K562 (cell line): ENCODE results near the gene RTP5. TPM values are rescaled to one million over a fixed set of nuclear protein-coding genes. Genes with fewer than 3 reads are reported as not detected.
A peak's percentile ranks its signal among the peaks of the same experiment; 100 is the strongest.

ENCODE experiments used
- ATAC-seq: fragments of 200-7000 bp; cut with Tn5 transposase; 3 replicates; pipeline ENCODE4 v1.9.1; 2020; ENCODE audit warnings: moderate library complexity
- BruUV-seq: library from RNA; stranded (reverse); fragments of 400-500 nt; replicated peaks from 2 replicates; lab custom pipeline; 2021; lab: Mats Ljungman, UMichigan
- CTCF ChIA-PET: fragments of 300-600 bp; formaldehyde crosslinking; extraction: SDS; loops from one replicate; lab custom pipeline; 2021; ENCODE audit warnings: low intra/inter-chr PET ratio; lab: Yijun Ruan, JAX
- POLR2A ChIA-PET: fragments of 300-600, 350-650 bp; sonication (Branson Sonifier 250); formaldehyde crosslinking; extraction: SDS; loops from one replicate; lab custom pipeline; 2021; ENCODE audit warnings: antibody characterized with exemption, inconsistent platforms; lab: Yijun Ruan, JAX
- DNase-seq, 4 experiments: peaks; one replicate each; pipeline versions ENCODE4 v3.0.0 to v3.0.0-alpha.2; 2011 to 2018; ENCODE audit warnings: low spot score in 3 of 4, mixed read lengths in 3 of 4; ENCODE audit errors: extremely low read depth in 1 of 4
- FAIRE-seq: peaks from 2 replicates; lab custom pipeline; 2011; peaks lifted over from hg19 to GRCh38; lab: Jason Lieb, UNC
- H2AFZ ChIP-seq: 2 replicates; pipeline ENCODE4 v1.6.0; 2011; ENCODE audit warnings: low read depth, low read length, control low read depth, inconsistent platforms
- H3K27ac ChIP-seq: fragments of 200-600 bp; 3 replicates; pipeline ENCODE4 v1.8.0; 2011; ENCODE audit warnings: low read depth, mild to moderate bottlenecking, control low read depth, inconsistent platforms, low read length, moderate library complexity, mixed read lengths; ENCODE audit errors: extremely low read depth
- H3K27me3 ChIP-seq, 2 experiments: fragments of 300-600 bp in 1 of 2; 2 replicates in 1 of 2; 3 replicates in 1 of 2; pipeline versions ENCODE4 v1.6.0 to v1.8.0; 2011; ENCODE audit warnings: inconsistent platforms in 2 of 2, low read length in 2 of 2, mild to moderate bottlenecking in 1 of 2, mixed read lengths in 1 of 2, moderate library complexity in 1 of 2; ENCODE audit not compliant: control insufficient read depth in 2 of 2, insufficient read depth in 2 of 2
- H3K36me3 ChIP-seq: fragments of 300-600 bp; 3 replicates; pipeline ENCODE4 v1.8.0; 2011; ENCODE audit warnings: mild to moderate bottlenecking, low read length, inconsistent platforms; ENCODE audit not compliant: control insufficient read depth, insufficient read depth
- H3K4me1 ChIP-seq, 2 experiments: fragments of 200-600 bp in 1 of 2; replicated peaks in 1 of 2; 2 replicates in 1 of 2; 3 replicates in 1 of 2; pipeline versions ENCODE4 v1.5.1 to v1.8.0; 2011; ENCODE audit warnings: inconsistent platforms in 2 of 2, low read length in 2 of 2, mild to moderate bottlenecking in 1 of 2, mixed read lengths in 1 of 2, moderate library complexity in 1 of 2; ENCODE audit not compliant: control insufficient read depth in 2 of 2, insufficient read depth in 2 of 2
- H3K4me2 ChIP-seq: 2 replicates; pipeline ENCODE4 v1.6.1; 2011; ENCODE audit warnings: low read length, control low read depth, inconsistent platforms, mixed read lengths; ENCODE audit not compliant: insufficient read depth
- H3K4me3 ChIP-seq: fragments of 200-600 bp; sonication (generic), shearing (Covaris generic); 2 replicates; pipeline ENCODE4 v1.5.1; 2016; ENCODE audit warnings: control low read depth, inconsistent platforms
- H3K79me2 ChIP-seq: fragments of 200-600 bp; 3 replicates; pipeline ENCODE4 v1.8.0; 2011; ENCODE audit warnings: low read length, inconsistent platforms; ENCODE audit not compliant: control insufficient read depth, insufficient read depth
- H3K9ac ChIP-seq, 2 experiments: 2 replicates each; pipeline versions ENCODE4 v1.6.0 to v1.6.1; 2011; ENCODE audit warnings: low read depth in 2 of 2, low read length in 2 of 2, control low read depth in 1 of 2, inconsistent platforms in 1 of 2, mild to moderate bottlenecking in 1 of 2, mixed read lengths in 1 of 2; ENCODE audit not compliant: insufficient read depth in 1 of 2
- H3K9me1 ChIP-seq: one replicate; pipeline ENCODE4 v1.6.0; 2011; ENCODE audit warnings: inconsistent platforms, mild to moderate bottlenecking, low read length, moderate library complexity; ENCODE audit not compliant: control insufficient read depth, insufficient read depth
- H3K9me3 ChIP-seq: replicated peaks from 2 replicates; pipeline ENCODE4 v1.5.1; 2011; ENCODE audit warnings: low read depth, low read length, inconsistent platforms; ENCODE audit not compliant: control insufficient read depth, insufficient read depth
- H4K20me1 ChIP-seq: replicated peaks from 2 replicates; pipeline ENCODE4 v1.6.1; 2011; ENCODE audit warnings: low read length, inconsistent platforms, mixed read lengths; ENCODE audit not compliant: control insufficient read depth, insufficient read depth
- AFF4 ChIP-seq: sonication (generic); formaldehyde crosslinking; IDR thresholded peaks from 2 replicates; pipeline ENCODE4 v1.8.0; 2023; ENCODE audit warnings: mild to moderate bottlenecking, missing genetic modification reagents
- ZFP36 ChIP-seq: fragments of 150-350 bp; IDR thresholded peaks from 2 replicates; pipeline ENCODE4 v1.6.1; 2018; ENCODE audit warnings: low read length, low read depth; ENCODE audit not compliant: partially characterized antibody
- WGBS: fragments of 100-300 bp; shearing (Covaris generic); methylation state at CpG from one replicate; pipeline ENCODE4 v1.1.6; 2016; ENCODE audit warnings: low coverage, mixed read lengths; ENCODE audit not compliant: insufficient coverage; ENCODE audit errors: missing lambda C conversion rate; 5-methylcytosine and 5-hydroxymethylcytosine counted together
- in situ Hi-C: fragments of 300-500 bp; cut with MboI; formaldehyde crosslinking; loops from 4 replicates; pipeline ENCODE4 v1.15.0; 2018; ENCODE audit warnings: inconsistent platforms, mixed read lengths
- intact Hi-C: fragments of 100-400 bp; cut with micrococcal nuclease; formaldehyde crosslinking; loops from 2 replicates; pipeline ENCODE4 v1.14.2; 2022
- polyA plus RNA-seq, 8 experiments: library from polyadenylated mRNA; depleted of rRNA in 4 of 8; stranded (reverse) in 5 of 8; unstranded in 3 of 8; fragments of >200 nt; fragmentation: Nextera tagmentation in 2 of 8; fragmentation: Illumina TruSeq in 1 of 8; extraction: Ambion mirVana in 2 of 8; extraction: Trizol in 1 of 8; gene quantifications; 2 replicates each; pipeline versions ENCODE4 v1.2.1 to v1.2.3, GENCODE V29; 2011 to 2014; ENCODE audit warnings: inconsistent platforms in 1 of 8, missing spikeins in 1 of 8
- total RNA-seq, 7 experiments: library from RNA; depleted of rRNA in 6 of 7; stranded (reverse); fragments of >200 nt in 6 of 7; fragmentation: Illumina TruSeq in 2 of 7; extraction: Trizol in 2 of 7; gene quantifications; 2 replicates each; pipeline versions ENCODE4 v1.2.1 to v1.2.3, GENCODE V29; 2011 to 2021; ENCODE audit warnings: low replicate concordance in 1 of 7

The RTP5 gene
- total and polyA plus RNA-seq, 9 of the 15 experiments (the other 6 are each of a cell fraction or from before 2014, with no cell fraction given): not detected

- CTCF ChIA-PET: no interaction called here
Observed at GRCh38 chr2:241855245-241855887, 14.2 kb upstream of the RTP5 start.

More at GRCh38 chr2:241855245-241855887, 14.2 kb upstream of the RTP5 start:
- H4K20me1 ChIP-seq: no peaks in the 10 kb centered on the region
- ATAC-seq (no peak), FAIRE-seq (no peak), DNase-seq (no peak)
- H3K4me1 ChIP-seq: peaks cover 0 to 75% of the 10 kb centered on the region in 2 experiments; a peak in 4 of 5 replicates
- H3K9ac ChIP-seq: no peak overlapping the region; a peak in 1 of 4 replicates
- no peak overlapping the region for H2AFZ ChIP-seq
- TF ChIP-seq ZFP36 (peak; percentile 93), AFF4 (CRISPR knock-in tag) (no peak)
- TF ChIP-seq, all 486 proteins: peak for 1
- POLR2A ChIA-PET: interaction anchor here (1.1 to 1.5 kb wide), 2 partner anchors 11 to 13 kb away, joined by 4 read pairs; no protein-coding TSS in a partner anchor
- WGBS: 57% methylated on average over 15 of the region's 18 CpGs
- intact Hi-C loops: no loop called here
- no peak overlapping the region for H3K4me3 ChIP-seq
- in situ Hi-C loops: loop anchor here (5.0 kb wide), 1 partner anchor 108 kb away; no protein-coding TSS in a partner anchor
- no TSS peak for BruUV-seq
- no peak overlapping the region for H3K27ac ChIP-seq
- no peak overlapping the region for H3K4me2 ChIP-seq
- H3K9me1 ChIP-seq: no peaks in the 10 kb centered on the region
- no peaks in the 10 kb centered on the region for H3K9me3 ChIP-seq
- no peaks in the 10 kb centered on the region for H3K79me2 ChIP-seq
- no peaks in the 10 kb centered on the region for H3K27me3 ChIP-seq
- H3K36me3 ChIP-seq: no peaks in the 10 kb centered on the region
